Endothelial cell of hepatic sinusoid (primary cell): ENCODE data around the gene CEP68.
"Not testable (repeated sequence)": the region's sequence is repeated elsewhere in the genome, so short reads cannot be mapped to it uniquely, and the experiment has no call there.

Experiments
- in situ Hi-C: cut with HindIII; loops from 2 replicates; pipeline ENCODE4 v1.10.0; 2017; ENCODE audit warnings: low sequenced_read_pairs

Gene CEP68

DNA sequence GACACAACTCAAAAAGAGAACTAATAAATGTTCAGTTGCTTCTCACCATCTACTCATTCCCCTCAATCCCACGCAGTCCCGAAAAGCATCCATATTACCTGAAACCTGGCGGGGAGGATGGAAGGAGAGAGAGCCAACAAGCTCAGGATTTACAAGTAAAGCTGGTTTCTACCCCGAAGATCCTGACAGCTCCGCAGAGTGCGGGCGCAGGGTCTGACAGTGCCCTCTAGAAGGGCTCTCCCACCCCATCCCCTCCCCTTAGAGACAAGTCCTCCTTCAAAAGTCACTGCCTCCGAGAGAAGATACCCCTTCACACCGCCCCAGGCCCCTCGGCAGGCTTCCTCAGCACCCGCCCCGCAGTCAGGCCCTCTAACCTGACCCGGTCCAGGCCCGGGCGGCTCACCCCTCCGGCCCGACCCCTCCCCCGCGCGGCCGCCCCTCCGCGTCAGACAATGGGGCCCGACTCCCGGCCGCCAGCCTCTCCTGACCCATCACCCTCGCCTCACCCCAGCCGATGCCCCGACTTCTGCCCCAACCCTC, 73.1 kb downstream of the CEP68 start:
- in situ Hi-C loops, result loop anchor here (5.0 kb wide), 1 partner anchor 47 kb away; no protein-coding TSS in a partner anchor

DNA sequence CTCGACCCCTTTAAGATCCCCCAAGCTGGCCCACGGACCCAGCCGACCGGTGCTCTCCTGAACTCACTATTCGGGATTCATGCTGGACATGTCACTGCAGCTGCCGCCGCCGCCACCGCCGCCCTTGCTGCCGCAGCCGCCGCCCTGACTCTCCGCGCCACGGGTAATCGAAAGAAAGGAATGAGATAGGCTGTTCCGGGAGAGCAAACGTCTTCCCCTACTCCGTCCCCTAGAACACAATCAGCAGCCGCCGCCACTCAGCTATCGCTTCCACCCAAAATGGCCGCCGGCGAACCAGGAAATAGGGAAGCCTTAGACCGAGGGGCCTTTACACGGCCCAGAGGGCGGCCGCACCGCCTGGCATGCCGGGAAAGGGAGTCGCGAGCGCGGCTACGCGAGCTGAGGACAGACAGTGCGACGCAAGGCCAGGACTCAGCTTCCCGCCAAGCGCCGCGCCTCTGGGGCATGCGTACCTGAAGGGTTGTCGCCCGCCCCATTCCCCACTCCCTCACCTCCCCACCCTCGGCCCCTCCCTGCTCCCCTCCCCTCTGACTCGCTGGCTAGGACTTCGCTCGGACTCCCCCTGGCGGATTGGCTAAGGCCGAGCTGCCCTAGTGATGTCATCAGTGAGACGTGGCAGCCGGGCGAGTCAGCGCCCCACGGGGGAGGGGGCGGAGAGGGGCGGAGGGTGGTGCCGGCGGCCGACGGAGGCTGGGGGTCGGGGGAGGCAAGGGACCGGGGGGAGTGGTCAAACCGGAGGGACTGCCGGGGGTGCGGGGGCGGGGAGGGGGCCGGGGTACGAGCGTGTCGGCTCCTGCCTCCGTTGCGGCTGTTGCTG, 73.8 kb downstream of the CEP68 start, which contains the start of gene RAB1A:
Gene RAB1A, minus strand, starts transcription at position 281 of the 838 bp plus-strand sequence. Its CDS starts 191 bp downstream, at position 90.
- in situ Hi-C loops, result loop anchor here (5.0 kb wide), 1 partner anchor 48 kb away; no protein-coding TSS in a partner anchor

DNA sequence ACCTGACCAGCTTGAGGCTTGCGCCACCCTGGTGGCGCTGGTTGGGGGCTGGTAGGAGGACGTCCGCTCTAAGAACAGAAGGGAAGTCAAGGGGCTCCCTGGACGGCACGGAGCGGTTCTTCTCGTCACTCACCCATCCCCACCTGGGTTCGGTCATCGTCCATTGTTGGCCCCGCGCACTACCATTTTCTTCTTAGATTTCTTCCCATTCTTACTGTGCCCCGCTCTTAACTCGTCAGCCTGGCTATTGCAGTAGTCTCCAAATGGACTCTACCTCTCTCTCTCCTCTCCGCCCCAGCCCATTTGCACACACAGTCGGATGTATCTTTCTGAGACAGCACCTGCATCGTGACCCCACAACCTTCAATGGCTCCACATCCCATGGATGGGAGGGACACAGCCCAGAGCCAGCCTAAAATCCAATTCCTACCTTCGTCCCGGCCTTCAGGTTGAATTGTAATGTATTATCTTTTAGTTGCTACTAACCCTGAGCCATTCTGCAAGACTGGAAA, 74.5 kb downstream of the CEP68 start:
- in situ Hi-C loops, result no loop called here

DNA sequence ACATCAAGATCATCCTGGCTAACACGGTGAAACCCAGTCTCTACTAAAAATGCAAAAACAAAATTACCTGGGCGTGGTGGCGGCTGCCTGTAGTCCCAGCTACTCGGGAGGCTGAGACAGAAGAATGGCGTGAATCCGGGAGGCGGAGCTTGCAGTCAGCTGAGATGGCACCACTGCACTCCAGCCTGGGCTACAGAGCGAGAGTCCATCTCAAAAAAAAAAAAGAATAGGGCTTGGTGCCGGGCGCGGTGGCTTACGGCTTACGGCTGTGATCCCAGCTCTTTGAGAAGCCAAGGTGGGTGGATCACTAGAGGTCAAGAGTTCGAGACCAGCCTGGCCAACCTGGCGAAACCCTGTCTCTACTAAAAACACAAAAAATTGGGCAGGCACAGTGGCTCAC, 76.7 kb downstream of the CEP68 start:
- in situ Hi-C loops, result not testable (repeated sequence)

DNA sequence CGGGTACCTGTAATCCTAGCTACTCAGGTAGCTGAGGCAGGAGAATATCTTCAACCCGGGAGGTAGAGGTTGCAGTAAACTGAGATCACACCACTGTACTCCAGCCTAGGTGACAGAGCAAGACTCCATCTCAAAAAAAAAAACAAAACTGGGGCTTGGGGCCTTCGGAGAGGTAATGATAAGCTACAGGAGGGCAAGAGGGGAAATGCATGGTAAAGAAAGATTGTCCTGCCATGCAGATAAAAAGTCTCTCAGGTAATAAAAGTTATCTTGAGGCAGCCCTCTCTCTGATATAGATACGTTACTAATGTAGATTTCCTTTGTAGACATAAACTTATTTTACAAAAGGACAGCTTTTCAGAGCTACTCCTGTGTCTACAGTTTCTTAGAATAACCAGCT, 77.4 kb downstream of the CEP68 start:
- in situ Hi-C loops, result no loop called here

DNA sequence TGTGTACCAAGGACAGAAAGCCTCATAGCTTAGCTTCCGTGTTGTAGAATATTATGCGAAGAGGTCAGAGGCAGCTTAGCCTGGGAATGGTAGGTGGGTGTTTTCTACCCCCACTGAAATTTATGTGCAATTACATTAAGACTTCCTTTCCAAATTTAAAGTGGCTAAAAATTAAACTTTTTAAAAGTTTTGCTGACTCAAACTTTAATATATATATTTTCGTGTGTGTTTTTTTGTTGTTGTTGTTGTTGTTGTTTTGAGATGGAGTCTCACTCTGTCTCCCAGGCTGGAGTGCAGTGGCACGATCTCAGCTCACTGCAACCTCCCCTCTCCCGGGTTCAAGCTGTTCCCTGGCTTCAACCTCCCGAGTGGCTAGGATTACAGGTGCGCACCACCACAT, 77.9 kb downstream of the CEP68 start:
- in situ Hi-C loops, result no loop called here

DNA sequence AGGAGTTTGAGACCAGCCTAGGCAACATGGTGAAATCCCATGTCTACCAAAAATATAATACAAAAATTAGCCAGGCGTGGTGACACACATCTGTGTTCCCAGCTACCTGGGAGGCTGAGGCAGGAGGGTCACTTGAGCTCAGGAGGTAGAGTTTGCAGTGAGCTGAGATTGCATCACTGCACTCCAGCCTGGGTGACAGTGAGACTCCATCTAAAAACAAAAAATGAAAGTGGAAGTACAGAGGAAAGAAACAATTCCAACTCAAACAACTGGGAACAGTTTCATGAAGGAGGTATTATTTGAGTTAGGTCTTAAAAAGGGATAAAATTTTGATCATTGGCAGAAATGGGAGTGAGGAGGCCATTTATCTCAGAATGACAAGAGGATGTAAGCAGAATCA, 80.0 kb downstream of the CEP68 start:
- in situ Hi-C loops, result loop anchor here (5.0 kb wide), 1 partner anchor 61 kb away; no protein-coding TSS in a partner anchor
